WTC11 (cell line): ENCODE results near the gene HOXB3. TPM values are rescaled to one million over a fixed set of nuclear protein-coding genes. Genes with fewer than 3 reads are reported as not detected.

ENCODE experiments used
- ATAC-seq: fragments of 200-7000 bp; cut with Tn5 transposase; 2 replicates; pipeline ENCODE4 v1.10.0; 2021; ENCODE audit warnings: mild to moderate bottlenecking, moderate library complexity
- CTCF ChIA-PET: fragments of 300-600 bp; sonication (Branson Sonifier 250); formaldehyde crosslinking; loops from one replicate; lab custom pipeline; 2021; ENCODE audit warnings: antibody characterized with exemption; lab: Charles Lee
- POLR2A ChIA-PET: fragments of 350-600 bp; sonication (Branson Sonifier 250); formaldehyde crosslinking; loops from one replicate; lab custom pipeline; 2021; ENCODE audit warnings: antibody characterized with exemption; lab: Charles Lee
- DNase-seq: peaks from one replicate; pipeline ENCODE4 v3.0.0; 2021; ENCODE audit warnings: low spot score
- H3K27ac Mint-ChIP-seq: 2 replicates; pipeline ENCODE4 v1.8.0; 2021; ENCODE audit warnings: mixed read lengths
- H3K27me3 Mint-ChIP-seq: 2 replicates; pipeline ENCODE4 v1.8.0; 2021; ENCODE audit warnings: low read depth, mild to moderate bottlenecking, moderate library complexity, mixed read lengths
- H3K36me3 Mint-ChIP-seq: 2 replicates; pipeline ENCODE4 v1.8.0; 2021; ENCODE audit warnings: mixed read lengths
- H3K4me1 Mint-ChIP-seq: 2 replicates; pipeline ENCODE4 v1.8.0; 2022; ENCODE audit warnings: mixed read lengths
- H3K4me3 Mint-ChIP-seq: 2 replicates; pipeline ENCODE4 v1.8.0; 2021; ENCODE audit warnings: mild to moderate bottlenecking, moderate library complexity, mixed read lengths
- H3K9me3 Mint-ChIP-seq: 2 replicates; pipeline ENCODE4 v1.8.0; 2021; ENCODE audit warnings: mixed read lengths
- ATF2 ChIP-seq: sonication (generic); formaldehyde crosslinking; IDR thresholded peaks from 2 replicates; pipeline ENCODE4 v1.8.1; 2022; ENCODE audit warnings: low read depth, missing genetic modification reagents, borderline replicate concordance
- ATF3 ChIP-seq: sonication (generic); formaldehyde crosslinking; conservative IDR thresholded peaks from 2 replicates; pipeline ENCODE4 v1.8.1; 2022; ENCODE audit warnings: mild to moderate bottlenecking, missing genetic modification reagents
- CDX4 ChIP-seq: fragments of 250-450 bp; sonication (Bioruptor Pico); IDR thresholded peaks from 2 replicates; pipeline ENCODE4 v1.9.0; 2021; ENCODE audit warnings: moderate library complexity, mild to moderate bottlenecking, inconsistent platforms, borderline replicate concordance
- CREB1 ChIP-seq: sonication (generic); formaldehyde crosslinking; IDR thresholded peaks from 2 replicates; pipeline ENCODE4 v1.8.0; 2023; ENCODE audit warnings: mild to moderate bottlenecking, missing genetic modification reagents
- ELF4 ChIP-seq: sonication (generic); formaldehyde crosslinking; IDR thresholded peaks from 2 replicates; pipeline ENCODE4 v1.8.1; 2022; ENCODE audit warnings: low read depth, mild to moderate bottlenecking, moderate library complexity, missing genetic modification reagents
- FOXK1 ChIP-seq: sonication (generic); formaldehyde crosslinking; IDR thresholded peaks from 2 replicates; pipeline ENCODE4 v1.8.0; 2022; ENCODE audit warnings: mild to moderate bottlenecking, moderate library complexity, missing genetic modification reagents
- GABPB1 ChIP-seq: sonication (generic); formaldehyde crosslinking; IDR thresholded peaks from 2 replicates; pipeline ENCODE4 v1.8.1; 2023; ENCODE audit warnings: mild to moderate bottlenecking, missing genetic modification reagents
- GRHL2 ChIP-seq: fragments of 250-450 bp; sonication (Bioruptor Pico); IDR thresholded peaks from 2 replicates; pipeline ENCODE4 v1.8.0; 2022; ENCODE audit warnings: mild to moderate bottlenecking, moderate library complexity; ENCODE audit not compliant: insufficient replicate concordance, severe bottlenecking
- MLX ChIP-seq: sonication (generic); formaldehyde crosslinking; IDR thresholded peaks from 2 replicates; pipeline ENCODE4 v1.8.1; 2023; ENCODE audit warnings: mild to moderate bottlenecking, missing genetic modification reagents, moderate library complexity
- MXD4 ChIP-seq: fragments of 250-450 bp; sonication (Bioruptor Pico); IDR thresholded peaks from 2 replicates; pipeline ENCODE4 v1.8.0; 2021; ENCODE audit warnings: mild to moderate bottlenecking, moderate library complexity, borderline replicate concordance
- OVOL2 ChIP-seq: fragments of 250-450 bp; sonication (Bioruptor Pico); IDR thresholded peaks from 2 replicates; pipeline ENCODE4 v1.9.0; 2021; ENCODE audit warnings: mild to moderate bottlenecking, borderline replicate concordance
- SP1 ChIP-seq: sonication (generic); formaldehyde crosslinking; conservative IDR thresholded peaks from 2 replicates; pipeline ENCODE4 v1.8.1; 2022; ENCODE audit warnings: missing genetic modification reagents
- TEAD4 ChIP-seq: sonication (generic); formaldehyde crosslinking; IDR thresholded peaks from 2 replicates; pipeline ENCODE4 v1.8.0; 2022; ENCODE audit warnings: mild to moderate bottlenecking, missing genetic modification reagents
- ZNF219 ChIP-seq: sonication (generic); formaldehyde crosslinking; IDR thresholded peaks from 2 replicates; pipeline ENCODE4 v1.8.0; 2023; ENCODE audit warnings: missing genetic modification reagents, mild to moderate bottlenecking, borderline replicate concordance
- ZNF416 ChIP-seq: fragments of 250-450 bp; sonication (Bioruptor Pico); IDR thresholded peaks from 2 replicates; pipeline ENCODE4 v1.9.0; 2021; ENCODE audit warnings: mild to moderate bottlenecking, inconsistent platforms
- ZNF425 ChIP-seq: fragments of 250-450 bp; sonication (Bioruptor Pico); conservative IDR thresholded peaks from 2 replicates; pipeline ENCODE4 v1.9.0; 2021; ENCODE audit warnings: mild to moderate bottlenecking
- ZNF671 ChIP-seq: fragments of 250-450 bp; sonication (Bioruptor Pico); IDR thresholded peaks from 2 replicates; pipeline ENCODE4 v1.8.0; 2021; ENCODE audit warnings: mild to moderate bottlenecking
- total RNA-seq: library from RNA; stranded (reverse); gene quantifications from 3 replicates; pipeline ENCODE4 v1.2.3, GENCODE V29; 2021
- TF ChIP-seq, protein P1 (sequence below): sonication (generic); formaldehyde crosslinking; IDR thresholded peaks from 2 replicates; pipeline ENCODE4 v1.8.1; 2023; ENCODE audit warnings: mild to moderate bottlenecking, moderate library complexity, missing genetic modification reagents
- TF ChIP-seq, protein P2 (sequence below): fragments of 250-450 bp; sonication (Bioruptor Pico); IDR thresholded peaks from 2 replicates; pipeline ENCODE4 v1.9.0; 2021; ENCODE audit warnings: mild to moderate bottlenecking
- TF ChIP-seq, protein P3 (sequence below): sonication (generic); formaldehyde crosslinking; conservative IDR thresholded peaks from 2 replicates; pipeline ENCODE4 v1.8.1; 2023; ENCODE audit warnings: mild to moderate bottlenecking, low read depth, missing genetic modification reagents, moderate library complexity

HOXB3 gene
- total RNA-seq, 1 experiment from 2014 or later = 0.09 TPM

DNA sequence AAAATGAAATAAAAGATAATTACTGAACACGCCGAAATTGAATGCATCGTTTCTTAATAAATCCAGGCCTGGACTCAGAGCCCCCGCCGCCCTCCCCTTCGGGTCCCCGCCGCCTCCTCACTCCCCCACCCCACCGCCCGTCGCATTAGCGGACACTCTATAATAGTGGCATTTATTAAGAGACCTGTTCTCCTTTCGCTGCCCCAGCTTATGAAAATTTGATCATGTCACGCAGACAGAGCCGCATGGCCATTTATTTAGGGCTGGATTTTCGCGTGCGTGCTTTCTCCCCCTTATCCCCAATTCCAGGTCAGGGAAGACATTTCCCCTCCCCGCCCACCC, 38.9 kb downstream of the HOXB3 start:
- H3K4me3 Mint-ChIP-seq = no peak overlapping the region
- H3K36me3 Mint-ChIP-seq = no peaks in the 10 kb centered on the region
- ChIA-PET CTCF (interaction anchor here (0.9 to 2.7 kb wide), 5 partner anchors 18 to 85 kb away, joined by 3 to 11 read pairs (median 6); partner anchors contain the start of gene HOXB5), POLR2A (interaction anchor here (0.9 kb wide), 1 partner anchor 25 kb away, joined by 3 read pairs; no protein-coding TSS in a partner anchor)
- DNase-seq = no peak
- no peak overlapping the region for H3K27ac Mint-ChIP-seq
- no peak for TF ChIP-seq ATF3 (CRISPR knock-in tag)
- no peak for TF ChIP-seq ZNF219
- TF ChIP-seq GABPB1 (CRISPR knock-in tag) = no peak
- no peak for TF ChIP-seq ELF4
- no peak for TF ChIP-seq MXD4
- no peak for TF ChIP-seq ATF2
- TF ChIP-seq, protein P1, sequence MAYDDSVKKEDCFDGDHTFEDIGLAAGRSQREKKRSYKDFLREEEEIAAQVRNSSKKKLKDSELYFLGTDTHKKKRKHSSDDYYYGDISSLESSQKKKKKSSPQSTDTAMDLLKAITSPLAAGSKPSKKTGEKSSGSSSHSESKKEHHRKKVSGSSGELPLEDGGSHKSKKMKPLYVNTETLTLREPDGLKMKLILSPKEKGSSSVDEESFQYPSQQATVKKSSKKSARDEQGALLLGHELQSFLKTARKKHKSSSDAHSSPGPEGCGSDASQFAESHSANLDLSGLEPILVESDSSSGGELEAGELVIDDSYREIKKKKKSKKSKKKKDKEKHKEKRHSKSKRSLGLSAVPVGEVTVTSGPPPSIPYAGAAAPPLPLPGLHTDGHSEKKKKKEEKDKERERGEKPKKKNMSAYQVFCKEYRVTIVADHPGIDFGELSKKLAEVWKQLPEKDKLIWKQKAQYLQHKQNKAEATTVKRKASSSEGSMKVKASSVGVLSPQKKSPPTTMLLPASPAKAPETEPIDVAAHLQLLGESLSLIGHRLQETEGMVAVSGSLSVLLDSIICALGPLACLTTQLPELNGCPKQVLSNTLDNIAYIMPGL = no peak
- TF ChIP-seq, protein P2, sequence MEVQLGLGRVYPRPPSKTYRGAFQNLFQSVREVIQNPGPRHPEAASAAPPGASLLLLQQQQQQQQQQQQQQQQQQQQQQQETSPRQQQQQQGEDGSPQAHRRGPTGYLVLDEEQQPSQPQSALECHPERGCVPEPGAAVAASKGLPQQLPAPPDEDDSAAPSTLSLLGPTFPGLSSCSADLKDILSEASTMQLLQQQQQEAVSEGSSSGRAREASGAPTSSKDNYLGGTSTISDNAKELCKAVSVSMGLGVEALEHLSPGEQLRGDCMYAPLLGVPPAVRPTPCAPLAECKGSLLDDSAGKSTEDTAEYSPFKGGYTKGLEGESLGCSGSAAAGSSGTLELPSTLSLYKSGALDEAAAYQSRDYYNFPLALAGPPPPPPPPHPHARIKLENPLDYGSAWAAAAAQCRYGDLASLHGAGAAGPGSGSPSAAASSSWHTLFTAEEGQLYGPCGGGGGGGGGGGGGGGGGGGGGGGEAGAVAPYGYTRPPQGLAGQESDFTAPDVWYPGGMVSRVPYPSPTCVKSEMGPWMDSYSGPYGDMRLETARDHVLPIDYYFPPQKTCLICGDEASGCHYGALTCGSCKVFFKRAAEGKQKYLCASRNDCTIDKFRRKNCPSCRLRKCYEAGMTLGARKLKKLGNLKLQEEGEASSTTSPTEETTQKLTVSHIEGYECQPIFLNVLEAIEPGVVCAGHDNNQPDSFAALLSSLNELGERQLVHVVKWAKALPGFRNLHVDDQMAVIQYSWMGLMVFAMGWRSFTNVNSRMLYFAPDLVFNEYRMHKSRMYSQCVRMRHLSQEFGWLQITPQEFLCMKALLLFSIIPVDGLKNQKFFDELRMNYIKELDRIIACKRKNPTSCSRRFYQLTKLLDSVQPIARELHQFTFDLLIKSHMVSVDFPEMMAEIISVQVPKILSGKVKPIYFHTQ (CRISPR knock-in tag) = no peak
- no peak for TF ChIP-seq SP1
- no peak for TF ChIP-seq ZNF416
- TF ChIP-seq ZNF671 (CRISPR knock-in tag) = no peak
- TF ChIP-seq OVOL2 (CRISPR knock-in tag) = no peak
- no peak for TF ChIP-seq CREB1
- TF ChIP-seq GRHL2 (CRISPR knock-in tag) = no peak
- no peak for TF ChIP-seq TEAD4 (CRISPR knock-in tag)
- TF ChIP-seq ZNF425 (CRISPR knock-in tag) = no peak
- no peak for TF ChIP-seq CDX4
- TF ChIP-seq FOXK1 (CRISPR knock-in tag) = no peak
- TF ChIP-seq MLX (CRISPR knock-in tag) = no peak
- TF ChIP-seq, protein P3, sequence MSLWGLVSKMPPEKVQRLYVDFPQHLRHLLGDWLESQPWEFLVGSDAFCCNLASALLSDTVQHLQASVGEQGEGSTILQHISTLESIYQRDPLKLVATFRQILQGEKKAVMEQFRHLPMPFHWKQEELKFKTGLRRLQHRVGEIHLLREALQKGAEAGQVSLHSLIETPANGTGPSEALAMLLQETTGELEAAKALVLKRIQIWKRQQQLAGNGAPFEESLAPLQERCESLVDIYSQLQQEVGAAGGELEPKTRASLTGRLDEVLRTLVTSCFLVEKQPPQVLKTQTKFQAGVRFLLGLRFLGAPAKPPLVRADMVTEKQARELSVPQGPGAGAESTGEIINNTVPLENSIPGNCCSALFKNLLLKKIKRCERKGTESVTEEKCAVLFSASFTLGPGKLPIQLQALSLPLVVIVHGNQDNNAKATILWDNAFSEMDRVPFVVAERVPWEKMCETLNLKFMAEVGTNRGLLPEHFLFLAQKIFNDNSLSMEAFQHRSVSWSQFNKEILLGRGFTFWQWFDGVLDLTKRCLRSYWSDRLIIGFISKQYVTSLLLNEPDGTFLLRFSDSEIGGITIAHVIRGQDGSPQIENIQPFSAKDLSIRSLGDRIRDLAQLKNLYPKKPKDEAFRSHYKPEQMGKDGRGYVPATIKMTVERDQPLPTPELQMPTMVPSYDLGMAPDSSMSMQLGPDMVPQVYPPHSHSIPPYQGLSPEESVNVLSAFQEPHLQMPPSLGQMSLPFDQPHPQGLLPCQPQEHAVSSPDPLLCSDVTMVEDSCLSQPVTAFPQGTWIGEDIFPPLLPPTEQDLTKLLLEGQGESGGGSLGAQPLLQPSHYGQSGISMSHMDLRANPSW (CRISPR knock-in tag) = no peak
- peaks cover 60% of the 10 kb centered on the region for H3K4me1 Mint-ChIP-seq
- no peaks in the 10 kb centered on the region for H3K9me3 Mint-ChIP-seq
- ATAC-seq = no peak
- H3K27me3 Mint-ChIP-seq = peaks cover 100% of the 10 kb centered on the region; the same call in 1 of the 2 replicates
